HG02885 (cell line): ENCODE results near the gene LCN15.
A peak's percentile ranks its signal among the peaks of the same experiment; 100 is the strongest.
"Not testable (repeated sequence)": the region's sequence is repeated elsewhere in the genome, so short reads cannot be mapped to it uniquely, and the experiment has no call there.

Experiments
- ATAC-seq: cut with Tn5 transposase; IDR thresholded peaks from one replicate; pipeline ENCODE4 v1.9.1; 2021; ENCODE audit warnings: mild to moderate bottlenecking; ENCODE audit not compliant: unreplicated experiment, poor library complexity

Gene LCN15

DNA sequence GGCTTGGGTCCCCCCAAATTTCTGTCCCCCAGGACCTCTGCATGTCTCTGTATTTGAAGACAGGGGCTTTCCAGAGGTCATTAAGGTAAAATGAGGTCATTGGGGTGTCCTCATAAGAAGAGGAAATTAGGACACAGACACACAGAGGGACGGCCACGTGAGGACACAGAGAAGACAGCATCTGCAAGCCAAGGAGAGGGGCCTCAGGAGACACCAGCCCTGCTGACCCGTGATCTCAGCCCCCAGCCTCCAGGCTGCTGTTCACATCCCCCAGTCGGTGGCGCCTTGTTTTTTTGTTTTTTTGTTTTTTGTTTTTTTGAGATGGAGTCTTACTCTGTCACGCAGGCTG, 30.7 kb upstream of the LCN15 start:
- ATAC-seq, result no peak

DNA sequence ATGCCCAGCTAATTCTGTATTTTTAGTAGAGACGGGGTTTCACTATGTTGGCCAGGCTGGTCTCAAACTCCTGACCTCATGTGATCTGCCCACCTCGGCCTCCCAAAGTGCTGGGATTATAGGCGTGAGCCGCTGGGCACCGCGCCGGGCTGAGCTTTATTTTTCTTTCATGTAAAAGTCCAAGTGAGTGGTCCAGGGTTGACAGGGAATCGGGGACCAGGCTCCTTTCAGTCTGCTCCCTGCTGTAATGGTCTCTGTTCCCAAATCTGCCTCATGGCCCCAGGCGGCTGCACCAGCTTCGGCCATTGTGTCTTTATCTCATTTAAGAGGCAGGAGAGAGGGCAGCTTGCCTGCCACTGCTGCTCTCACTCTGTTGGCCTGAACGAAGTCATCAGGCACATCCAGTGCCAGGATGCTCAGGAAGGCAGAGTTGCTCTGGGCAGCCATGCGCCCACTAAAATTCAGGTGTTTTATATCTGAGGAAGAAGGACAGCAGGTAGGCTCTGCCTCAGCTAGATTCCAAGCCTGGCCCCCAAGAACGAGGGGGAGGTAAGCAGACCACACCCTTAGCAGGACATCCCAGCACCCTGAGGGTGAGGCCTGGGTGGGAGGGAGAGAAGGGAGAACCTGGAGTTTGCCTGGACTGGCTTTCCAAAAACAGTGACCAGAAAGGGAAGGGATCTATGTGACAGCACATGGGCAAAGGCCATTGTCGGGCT, 30.1 kb upstream of the LCN15 start:
- no peak for ATAC-seq

DNA sequence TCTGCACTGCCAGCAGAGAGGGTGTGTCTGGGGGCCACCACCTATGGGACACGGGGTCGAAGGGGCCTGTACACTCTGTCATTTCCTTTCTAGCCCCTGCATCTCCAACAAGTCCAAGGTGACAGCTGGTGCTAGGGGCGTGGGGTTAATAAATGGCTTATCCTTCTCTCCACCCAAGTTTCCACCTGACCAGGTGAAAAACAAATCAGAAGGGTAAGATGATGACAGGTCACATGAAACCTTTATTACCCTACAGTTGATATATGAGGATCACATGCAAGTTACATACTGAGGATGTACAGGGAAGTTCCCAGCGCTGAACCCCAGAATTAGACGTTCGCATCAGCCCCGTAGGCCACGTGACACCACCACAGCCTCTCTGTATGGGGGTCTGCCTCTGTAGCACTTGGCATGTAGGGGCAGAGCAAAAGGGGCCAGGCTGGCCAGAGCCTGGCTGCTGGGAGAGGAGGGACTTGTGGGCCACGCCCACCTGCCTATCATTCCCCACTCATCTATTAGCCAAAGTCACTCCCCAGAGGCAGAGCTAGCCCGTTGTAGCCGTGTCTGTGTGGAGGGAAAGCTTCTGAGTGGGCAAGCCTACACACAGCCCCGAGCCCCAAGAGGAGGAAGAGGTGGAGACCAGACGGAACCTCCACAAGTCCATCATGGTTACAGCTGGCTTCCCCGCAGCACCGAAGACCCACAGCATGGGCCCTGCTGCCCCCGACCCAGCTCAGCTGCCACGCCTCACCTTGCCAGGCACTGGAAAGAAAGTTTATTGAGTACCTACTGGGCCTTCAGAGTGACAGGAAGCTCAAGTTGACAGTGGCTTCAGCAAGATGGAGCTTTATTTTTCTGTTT, 29.0 kb upstream of the LCN15 start:
- no peak for ATAC-seq

DNA sequence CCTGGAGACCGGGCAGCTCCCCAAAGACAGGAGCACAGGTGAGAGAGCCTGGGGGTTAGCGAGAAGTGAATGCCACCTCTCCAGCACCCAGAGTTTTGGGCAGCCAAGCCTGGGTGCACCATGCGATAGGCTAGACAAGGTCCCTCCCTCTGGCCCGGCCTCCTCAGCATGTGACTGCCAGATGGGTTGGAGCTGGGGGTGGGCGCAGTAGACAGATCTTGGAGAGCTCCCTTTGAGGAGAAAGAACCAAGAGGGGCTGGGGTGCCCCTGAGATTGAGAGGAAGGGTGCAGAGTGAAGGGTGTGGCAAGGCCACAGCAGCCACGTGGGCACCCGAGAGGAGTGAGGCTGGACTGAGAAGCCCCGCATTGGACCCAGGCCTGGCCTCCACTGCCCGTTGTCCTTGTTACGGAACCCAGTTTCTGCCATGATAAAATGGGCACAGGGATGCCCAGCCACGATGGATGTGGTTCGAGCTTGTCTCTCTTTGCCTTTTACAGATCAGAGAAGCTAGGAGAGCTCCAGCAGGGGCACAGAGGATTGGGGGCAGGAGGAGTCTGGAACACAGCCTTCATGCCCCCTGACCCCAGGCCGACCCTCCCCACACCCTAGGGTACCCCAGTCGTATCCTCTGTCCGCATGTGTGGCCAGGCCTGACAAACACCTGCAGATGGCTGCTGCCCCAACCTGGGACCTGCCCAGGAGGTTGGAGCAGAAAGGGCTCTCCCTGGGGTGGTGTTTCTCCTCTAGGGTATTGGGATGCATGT, 28.2 kb upstream of the LCN15 start:
- ATAC-seq, result no peak

DNA sequence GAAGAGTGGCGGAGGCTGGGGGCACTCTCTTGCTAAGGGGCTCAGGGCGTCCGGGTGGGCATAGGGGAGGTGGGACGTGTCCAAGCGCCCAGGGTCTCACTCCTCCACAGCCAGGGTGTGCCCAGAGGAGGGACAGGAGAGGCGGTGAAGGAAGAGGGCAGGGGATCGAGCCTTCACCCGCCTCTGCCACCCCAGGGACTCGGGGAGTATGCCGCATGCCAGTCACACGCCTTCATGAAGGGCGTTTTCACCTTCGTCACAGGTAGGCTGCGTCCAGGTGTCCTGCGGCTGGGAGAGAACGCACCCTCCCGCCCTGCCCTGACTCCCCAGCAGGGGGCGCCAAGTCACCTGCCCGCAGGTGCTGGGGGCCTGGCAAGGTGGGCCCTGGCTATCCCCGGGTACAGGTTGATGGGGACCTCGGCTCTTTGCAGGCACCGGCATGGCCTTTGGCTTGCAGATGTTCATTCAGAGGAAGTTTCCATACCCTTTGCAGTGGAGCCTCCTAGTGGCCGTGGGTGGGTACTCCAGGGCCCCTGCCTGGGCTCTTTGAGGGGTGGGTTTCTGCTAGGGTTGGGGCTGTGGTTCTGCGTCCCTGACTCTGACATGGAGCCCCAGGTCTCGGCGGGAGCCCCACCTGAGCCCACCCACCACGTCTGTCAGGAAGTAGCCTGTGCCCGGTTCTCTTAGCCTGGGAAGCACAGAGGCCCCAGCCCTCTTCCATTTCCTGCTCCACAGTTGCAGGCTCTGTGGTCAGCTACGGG, 27.4 kb upstream of the LCN15 start:
- ATAC-seq, result no peak

DNA sequence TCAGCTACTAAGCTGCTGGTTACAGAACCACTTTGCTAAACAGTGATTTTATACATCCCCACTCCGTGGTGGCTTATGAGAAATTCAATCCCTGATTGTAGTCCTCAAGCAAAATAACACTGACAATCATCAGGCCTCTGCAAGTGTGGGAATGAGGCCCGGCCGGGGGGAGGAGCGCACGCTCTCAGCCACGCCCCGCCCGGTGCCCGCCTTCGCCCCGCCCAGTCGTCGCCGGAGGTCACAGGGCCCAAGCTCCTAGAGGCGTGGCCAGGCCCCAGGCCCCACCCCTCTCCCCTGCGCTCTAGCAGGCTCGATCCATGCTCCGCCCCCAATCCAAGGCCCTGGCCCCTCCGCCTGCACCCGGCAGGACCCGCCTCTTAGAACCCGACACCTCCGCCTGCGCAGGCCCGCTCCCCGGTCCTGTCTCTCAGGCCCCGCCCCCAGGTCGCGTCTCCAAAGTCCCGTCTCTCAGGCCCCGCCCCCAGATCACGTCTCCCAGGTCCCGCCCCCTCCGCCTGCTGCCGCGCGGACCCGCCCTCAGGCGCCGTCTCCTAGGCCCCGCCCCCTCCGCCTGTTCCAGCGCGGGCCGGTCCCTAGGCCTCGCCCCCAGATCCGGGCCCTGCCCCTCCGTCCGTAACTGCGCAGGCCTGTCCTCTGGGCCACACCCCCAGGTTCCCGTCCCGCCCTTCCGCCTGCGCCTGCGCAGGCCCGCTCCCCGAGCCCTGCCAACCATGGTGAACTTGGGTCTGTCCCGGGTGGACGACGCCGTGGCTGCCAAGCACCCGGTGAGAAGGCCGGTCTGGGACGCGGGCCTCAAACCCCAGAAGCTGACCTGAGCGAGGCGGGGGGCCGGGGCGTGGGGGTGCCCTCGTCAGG, 26.6 kb upstream of the LCN15 start, which contains the start of gene TMEM141:
Gene TMEM141, plus strand, starts transcription at position 705 of the 876 bp plus-strand sequence. Its CDS starts 27 bp downstream, at position 732.
- peak; percentile 86 for ATAC-seq

DNA sequence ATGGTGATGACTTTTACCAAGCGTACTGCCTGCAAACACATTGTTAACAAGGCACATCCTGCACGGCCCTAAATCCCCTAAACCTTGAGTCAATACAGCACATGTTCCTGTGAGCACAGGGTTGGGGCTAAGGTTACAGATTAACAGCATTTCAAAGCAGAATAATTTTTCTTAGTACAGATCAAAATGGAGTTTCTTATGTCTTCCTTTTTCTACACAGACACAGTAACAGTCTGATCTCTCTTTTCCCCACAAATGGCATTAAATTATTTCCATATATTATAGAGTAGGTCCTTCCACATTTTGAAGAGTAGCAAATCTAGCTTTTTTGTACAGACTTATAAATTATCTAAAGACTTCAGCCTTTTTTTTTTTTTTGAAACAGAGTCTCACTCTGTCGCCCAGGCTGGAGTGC, 25.2 kb upstream of the LCN15 start:
- ATAC-seq, result no peak

DNA sequence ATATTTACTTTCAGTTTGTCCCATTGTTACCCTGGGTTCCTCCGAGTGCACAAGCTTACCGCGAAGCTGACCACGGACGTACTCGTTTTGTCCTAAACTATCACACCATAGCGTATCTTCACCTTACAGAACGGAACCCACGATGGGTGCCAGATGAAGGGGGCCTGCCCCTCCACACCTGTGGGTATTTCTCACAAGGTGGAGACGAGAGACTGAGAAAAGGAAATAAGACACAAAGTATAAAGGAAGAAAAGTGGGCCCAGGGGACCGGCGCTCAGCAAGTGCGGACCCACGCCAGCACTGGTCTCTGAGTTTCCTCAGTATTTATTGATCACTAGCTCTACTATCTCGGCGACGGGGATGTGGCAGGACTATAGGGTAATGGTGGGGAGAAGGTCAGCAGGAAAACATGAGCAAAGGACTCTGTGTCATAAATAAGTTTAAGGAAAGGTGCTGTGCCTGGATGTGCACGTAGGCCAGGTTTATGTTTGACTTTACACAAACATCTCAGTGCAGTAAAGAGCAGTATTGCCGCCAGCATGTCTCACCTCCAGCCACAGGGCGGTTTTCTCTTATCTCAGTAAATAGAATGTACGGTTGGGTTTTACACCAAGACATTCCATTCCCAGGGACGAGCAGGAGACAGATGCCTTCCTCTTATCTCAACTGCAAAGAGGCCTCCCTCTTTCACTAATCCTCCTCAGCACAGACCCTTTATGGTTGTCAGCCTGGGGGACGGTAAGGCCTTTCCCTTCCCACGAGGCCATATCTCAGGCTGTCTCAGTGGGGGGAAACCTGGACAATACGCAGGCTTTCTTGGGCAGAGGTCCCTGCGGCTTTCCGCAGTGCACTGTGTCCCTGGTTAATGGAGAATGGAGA, 24.6 kb upstream of the LCN15 start:
- not testable (repeated sequence) for ATAC-seq

DNA sequence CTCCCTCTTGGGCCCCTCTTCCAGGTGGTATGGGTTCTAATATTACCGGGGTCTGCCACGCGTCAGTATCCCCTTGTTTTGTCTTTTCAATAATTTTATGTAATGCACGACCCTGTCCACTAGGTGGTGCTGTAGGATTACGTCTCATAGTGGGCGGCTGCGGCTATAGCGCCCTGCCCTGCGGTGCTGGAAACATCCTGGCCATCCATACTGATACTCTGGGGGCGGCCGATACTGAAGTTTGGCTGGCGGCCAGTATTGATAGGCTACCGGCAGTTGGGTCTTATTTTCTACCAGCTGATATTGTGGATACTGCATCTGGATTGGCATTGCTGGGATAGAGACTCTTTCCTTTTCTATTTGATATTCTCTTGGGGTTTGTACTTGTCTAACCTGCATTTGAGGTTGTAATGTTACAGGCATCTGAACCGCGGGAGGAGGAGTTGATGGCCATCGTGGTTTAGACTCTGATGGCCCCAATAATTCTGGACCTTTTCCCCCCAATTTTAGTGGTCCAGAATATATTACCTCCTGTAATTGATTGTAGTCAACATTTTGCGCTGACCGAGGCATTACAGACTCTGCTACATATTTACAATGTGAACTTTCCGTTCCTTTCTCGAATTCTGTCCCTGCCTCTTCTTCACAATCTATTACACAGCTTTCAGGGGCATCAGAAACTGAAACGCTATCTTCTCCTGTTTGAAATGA, 23.5 kb upstream of the LCN15 start:
- ATAC-seq, result no peak

DNA sequence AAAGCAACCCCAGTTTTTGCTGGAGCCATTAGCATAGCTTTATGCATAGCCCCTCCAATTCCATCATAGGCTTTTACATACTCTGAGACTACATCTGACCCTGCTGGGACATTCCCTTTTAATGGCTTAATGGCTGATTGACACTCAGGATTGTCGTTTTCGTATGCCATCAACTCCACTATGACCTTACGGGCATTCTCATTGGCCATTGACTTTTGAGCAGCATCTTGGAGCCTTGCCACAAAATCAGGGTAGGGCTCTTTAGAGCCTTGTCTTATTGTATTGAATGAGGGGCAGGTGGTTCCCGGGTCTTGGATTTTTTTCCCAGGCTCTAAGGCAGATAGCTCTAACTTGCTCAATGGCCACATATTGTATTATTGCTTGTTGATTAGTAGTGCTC, 22.7 kb upstream of the LCN15 start:
- not testable (repeated sequence) for ATAC-seq

DNA sequence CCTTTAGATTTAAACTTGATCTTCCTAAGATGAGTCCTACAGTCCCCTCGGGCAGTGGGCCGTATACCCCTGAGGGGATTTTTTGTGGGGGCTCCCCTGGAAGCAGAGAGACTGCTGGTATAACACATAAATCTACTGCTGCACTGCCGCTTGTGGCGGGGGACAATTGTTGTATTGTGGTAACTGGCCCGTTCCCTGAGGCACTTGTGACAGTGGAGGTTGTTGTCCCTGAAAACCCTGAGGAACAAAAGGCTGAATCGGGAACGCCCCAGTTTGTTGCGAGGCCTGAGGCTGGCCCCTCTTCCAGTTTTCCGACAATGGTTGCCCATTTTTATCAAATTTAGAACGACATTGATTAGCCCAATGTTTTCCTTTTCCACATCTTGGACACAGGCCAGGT, 22.1 kb upstream of the LCN15 start:
- ATAC-seq, result no peak

DNA sequence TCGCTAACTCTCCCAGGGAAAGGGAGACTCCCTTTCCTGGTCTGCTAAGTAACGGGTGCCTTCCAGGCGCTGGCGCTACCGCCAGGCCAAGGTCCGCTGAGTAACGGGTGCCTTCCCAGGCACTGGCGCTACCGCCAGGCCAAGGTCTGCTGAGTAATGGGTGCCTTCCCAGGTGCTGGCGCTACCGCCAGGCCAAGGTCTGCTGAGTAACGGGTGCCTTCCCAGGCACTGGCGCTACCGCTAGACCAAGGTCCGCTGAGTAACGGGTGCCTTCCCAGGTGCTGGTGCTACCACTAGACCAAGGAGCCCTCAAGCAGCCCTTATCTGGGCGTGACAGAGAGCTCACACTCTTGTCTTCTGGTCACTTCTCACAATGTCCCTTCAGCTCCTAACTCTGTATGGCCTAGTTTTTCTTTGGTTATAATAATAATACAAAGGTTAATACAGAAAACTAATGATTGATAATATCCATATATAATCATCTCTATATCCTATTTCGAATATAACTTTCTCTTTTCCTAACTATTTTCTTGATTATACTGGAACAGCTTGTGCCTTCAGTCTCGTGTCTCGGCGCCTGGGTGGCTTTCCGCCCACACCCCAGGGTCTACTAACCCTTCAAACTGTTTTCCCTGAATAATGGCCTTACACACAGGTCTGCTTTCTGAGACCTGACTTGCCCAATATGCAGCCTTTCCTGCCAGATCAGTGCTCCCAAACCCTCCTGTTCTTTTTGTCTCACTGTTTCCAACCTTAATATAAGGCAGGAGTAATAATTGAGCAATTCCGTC, 21.4 kb upstream of the LCN15 start:
- ATAC-seq, result not testable (repeated sequence)

DNA sequence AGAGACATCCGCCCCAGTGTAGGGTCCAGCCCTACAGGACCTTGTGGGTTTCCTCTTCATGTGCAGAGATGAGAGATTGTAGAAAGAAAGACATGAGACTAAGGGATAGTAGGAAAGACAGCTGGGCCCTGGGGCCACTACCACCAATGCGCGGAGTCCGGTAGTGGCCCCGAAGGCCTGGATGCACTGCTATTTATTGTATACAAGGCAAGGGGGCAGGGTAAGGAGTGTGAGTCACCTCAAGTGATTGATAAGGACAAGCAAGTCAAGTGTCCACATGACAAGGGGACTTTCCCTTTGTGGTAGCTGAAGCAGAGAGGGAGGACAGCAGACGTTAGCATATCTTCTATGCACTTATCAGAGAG, 20.7 kb upstream of the LCN15 start:
- ATAC-seq, result no peak

DNA sequence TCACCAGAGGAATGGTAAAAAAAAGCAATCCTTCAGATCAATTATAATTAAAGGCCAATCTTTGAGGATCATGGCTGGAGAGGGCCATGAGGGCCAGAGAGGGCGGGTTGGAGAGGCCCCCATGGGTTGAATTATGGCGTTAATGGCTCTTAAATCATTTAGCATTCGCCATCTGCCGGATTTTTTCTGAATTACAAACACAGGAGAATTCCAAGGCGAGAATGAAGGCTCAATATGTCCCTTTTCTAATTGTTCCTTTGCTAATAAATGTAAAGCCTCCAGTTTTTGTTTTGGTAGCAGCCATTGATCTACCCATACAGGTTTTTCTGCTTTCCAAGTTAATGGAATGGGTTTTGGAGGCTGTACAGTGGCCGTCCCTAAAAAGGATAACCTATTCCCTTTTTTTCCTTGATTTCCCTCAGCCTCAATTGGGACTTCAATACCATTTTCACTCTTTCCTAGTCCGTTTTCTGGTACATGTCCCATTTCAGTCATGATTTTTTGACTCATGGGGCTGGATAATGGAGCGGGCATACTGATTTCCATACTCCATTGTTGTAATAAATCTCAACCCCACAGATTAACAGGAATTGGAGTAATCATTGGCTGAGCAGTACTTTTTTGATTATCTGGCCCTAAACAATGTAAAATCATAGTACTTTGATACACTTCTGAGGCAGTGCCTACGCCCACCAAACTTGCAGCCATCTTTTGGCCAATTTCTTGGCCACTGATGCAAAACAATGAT, 20.1 kb upstream of the LCN15 start:
- no peak for ATAC-seq

DNA sequence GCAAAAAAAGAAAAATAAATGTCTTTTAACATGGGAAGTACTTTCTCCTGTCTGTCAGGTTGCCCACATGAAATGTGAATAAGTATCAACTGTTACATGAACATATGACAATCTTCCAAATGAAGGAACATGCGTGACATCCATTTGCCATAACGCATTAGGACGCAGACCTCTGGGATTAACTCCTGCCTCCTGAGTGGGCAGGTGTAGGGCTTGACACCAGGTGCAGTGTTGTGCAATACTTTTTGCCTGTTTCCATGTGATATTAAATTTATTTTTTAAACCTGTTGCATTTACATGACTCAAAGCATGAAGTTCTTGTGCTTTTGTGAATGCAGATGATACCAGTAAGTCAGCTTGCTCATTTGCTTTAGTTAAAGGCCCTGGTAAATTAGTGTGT, 18.1 kb upstream of the LCN15 start:
- ATAC-seq, result no peak

DNA sequence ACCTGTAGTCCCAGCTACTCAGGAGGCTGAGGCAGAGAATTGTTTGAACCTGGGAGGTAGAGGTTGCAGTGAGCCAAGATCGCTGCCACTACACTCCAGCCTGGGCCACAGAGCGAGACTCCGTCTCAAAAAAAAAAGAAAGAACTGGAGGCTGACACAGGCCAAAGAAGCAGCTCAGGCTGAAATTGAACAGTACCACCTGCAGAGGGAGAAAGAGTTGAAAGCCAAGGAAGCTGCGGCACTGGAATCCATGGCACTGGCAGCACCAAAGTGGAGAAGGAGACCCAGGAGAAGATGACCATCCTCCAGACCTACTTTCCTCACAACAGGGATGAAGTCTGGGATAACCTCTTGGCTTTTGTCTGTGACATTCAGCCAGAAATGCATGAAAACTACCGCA, 15.5 kb upstream of the LCN15 start:
- no peak for ATAC-seq
